Measurements from ENCODE around the gene WDFY4. TPM values are rescaled to one million over a fixed set of nuclear protein-coding genes. Genes with fewer than 3 reads are reported as not detected.

WDFY4 gene
- total RNA-seq, 1 experiment from 2014 or later = 0.23 TPM

- CTCF ChIA-PET = no interaction called here
- Histone ChIP-seq H3K9me3 (ENCODE audit: control insufficient read depth, insufficient read depth, low read depth, low read length) (no peaks in the 10 kb centered on the region), H3K27me3 (ENCODE audit: control insufficient read depth, insufficient read depth, low read length) (peaks cover 17% of the 10 kb centered on the region), H3K27ac (ENCODE audit: low read length) (no peak overlapping the region), H3K4me1 (ENCODE audit: control insufficient read depth, insufficient read depth, low read length) (no peaks in the 10 kb centered on the region), H3K36me3 (ENCODE audit: control insufficient read depth, insufficient read depth, low read length) (no peaks in the 10 kb centered on the region), H3K4me3 (ENCODE audit: low read depth in 2 of 2, low read length in 2 of 2) (no peak overlapping the region)
- intact Hi-C loops (cut with micrococcal nuclease; ENCODE audit: unreplicated experiment) (loop anchor here (10.0 kb wide), 1 partner anchor 468 kb away; no protein-coding TSS in a partner anchor), in situ Hi-C loops (cut with HindIII; ENCODE audit: low pct_unique_long_range_greater_than_20kb, low sequenced_read_pairs) (no loop called here)
- no peak for DNase-seq (ENCODE audit: low read depth, low spot score)
- POLR2A ChIA-PET = no interaction called here
- no TSS peak for BruUV-seq (replicated peaks)
- TF ChIP-seq POLR2AphosphoS5 (IDR thresholded peaks at IDR 0.05; ENCODE audit: low read depth, low read length) (no peak), TCF7L2 (IDR thresholded peaks at IDR 0.05; ENCODE audit: low read depth, low read length) (no peak), SIN3A (IDR thresholded peaks at IDR 0.05; ENCODE audit: borderline replicate concordance, insufficient read depth, low read depth, low read length) (no peak), CTCF (IDR thresholded peaks at IDR 0.05) (no peak)
- TF ChIP-seq, protein P1, sequence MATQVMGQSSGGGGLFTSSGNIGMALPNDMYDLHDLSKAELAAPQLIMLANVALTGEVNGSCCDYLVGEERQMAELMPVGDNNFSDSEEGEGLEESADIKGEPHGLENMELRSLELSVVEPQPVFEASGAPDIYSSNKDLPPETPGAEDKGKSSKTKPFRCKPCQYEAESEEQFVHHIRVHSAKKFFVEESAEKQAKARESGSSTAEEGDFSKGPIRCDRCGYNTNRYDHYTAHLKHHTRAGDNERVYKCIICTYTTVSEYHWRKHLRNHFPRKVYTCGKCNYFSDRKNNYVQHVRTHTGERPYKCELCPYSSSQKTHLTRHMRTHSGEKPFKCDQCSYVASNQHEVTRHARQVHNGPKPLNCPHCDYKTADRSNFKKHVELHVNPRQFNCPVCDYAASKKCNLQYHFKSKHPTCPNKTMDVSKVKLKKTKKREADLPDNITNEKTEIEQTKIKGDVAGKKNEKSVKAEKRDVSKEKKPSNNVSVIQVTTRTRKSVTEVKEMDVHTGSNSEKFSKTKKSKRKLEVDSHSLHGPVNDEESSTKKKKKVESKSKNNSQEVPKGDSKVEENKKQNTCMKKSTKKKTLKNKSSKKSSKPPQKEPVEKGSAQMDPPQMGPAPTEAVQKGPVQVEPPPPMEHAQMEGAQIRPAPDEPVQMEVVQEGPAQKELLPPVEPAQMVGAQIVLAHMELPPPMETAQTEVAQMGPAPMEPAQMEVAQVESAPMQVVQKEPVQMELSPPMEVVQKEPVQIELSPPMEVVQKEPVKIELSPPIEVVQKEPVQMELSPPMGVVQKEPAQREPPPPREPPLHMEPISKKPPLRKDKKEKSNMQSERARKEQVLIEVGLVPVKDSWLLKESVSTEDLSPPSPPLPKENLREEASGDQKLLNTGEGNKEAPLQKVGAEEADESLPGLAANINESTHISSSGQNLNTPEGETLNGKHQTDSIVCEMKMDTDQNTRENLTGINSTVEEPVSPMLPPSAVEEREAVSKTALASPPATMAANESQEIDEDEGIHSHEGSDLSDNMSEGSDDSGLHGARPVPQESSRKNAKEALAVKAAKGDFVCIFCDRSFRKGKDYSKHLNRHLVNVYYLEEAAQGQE (IDR thresholded peaks at IDR 0.05; ENCODE audit: insufficient read depth in 1 of 2, low read depth in 2 of 2, low read length in 1 of 2) = no peak
- ATAC-seq = no peak
Measured at GRCh38 chr10:48906841-48907240, 222.2 kb downstream of the WDFY4 start.

DNA sequence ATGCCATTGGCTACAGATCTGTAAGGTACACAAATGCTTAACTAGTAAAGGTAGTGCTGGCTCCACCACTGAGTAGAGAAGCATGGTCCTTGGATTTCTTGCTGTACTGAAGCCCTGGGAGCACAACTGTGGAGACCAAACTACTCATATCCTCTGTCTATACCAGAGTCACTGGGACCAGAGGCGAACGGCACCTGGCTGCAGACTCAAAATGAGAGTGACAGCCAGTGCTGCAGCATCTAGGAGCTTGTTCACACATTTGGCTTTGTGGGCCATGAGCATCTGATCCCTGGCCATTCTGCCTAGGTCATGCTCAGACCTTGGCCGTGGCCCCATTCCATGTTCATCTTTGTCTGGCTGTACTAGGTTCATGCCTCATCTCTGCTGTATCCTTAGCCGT, 223.1 kb downstream of the WDFY4 start:
- ATAC-seq (no peak), DNase-seq (ENCODE audit: low read depth, low spot score) (no peak)
- ChIA-PET CTCF (no interaction called here), POLR2A (no interaction called here)
- H3K4me1 ChIP-seq (ENCODE audit: control insufficient read depth, insufficient read depth, low read length) = no peaks in the 10 kb centered on the region
- TF ChIP-seq TCF7L2 (IDR thresholded peaks at IDR 0.05; ENCODE audit: low read depth, low read length) (no peak), CTCF (IDR thresholded peaks at IDR 0.05) (no peak), POLR2AphosphoS5 (IDR thresholded peaks at IDR 0.05; ENCODE audit: low read depth, low read length) (no peak), SIN3A (IDR thresholded peaks at IDR 0.05; ENCODE audit: borderline replicate concordance, insufficient read depth, low read depth, low read length) (no peak)
- TF ChIP-seq, protein P1 (IDR thresholded peaks at IDR 0.05; ENCODE audit: insufficient read depth in 1 of 2, low read depth in 2 of 2, low read length in 1 of 2) = no peak
- no peaks in the 10 kb centered on the region for H3K9me3 ChIP-seq (ENCODE audit: control insufficient read depth, insufficient read depth, low read depth, low read length)
- no peaks in the 10 kb centered on the region for H3K36me3 ChIP-seq (ENCODE audit: control insufficient read depth, insufficient read depth, low read length)
- intact Hi-C loops (cut with micrococcal nuclease; ENCODE audit: unreplicated experiment) (loop anchor here (10.0 kb wide), 1 partner anchor 467 kb away; no protein-coding TSS in a partner anchor), in situ Hi-C loops (cut with HindIII; ENCODE audit: low pct_unique_long_range_greater_than_20kb, low sequenced_read_pairs) (no loop called here)
- BruUV-seq (replicated peaks) = no TSS peak
- H3K27ac ChIP-seq (ENCODE audit: low read length) = no peak overlapping the region
- H3K4me3 ChIP-seq (ENCODE audit: low read depth in 2 of 2, low read length in 2 of 2) = no peak overlapping the region
- peaks cover 21% of the 10 kb centered on the region for H3K27me3 ChIP-seq (ENCODE audit: control insufficient read depth, insufficient read depth, low read length)
